Small intestine (tissue), 16 donors: Measurements from ENCODE around the gene LZTS2. TPM values are rescaled to one million over a fixed set of nuclear protein-coding genes. Genes with fewer than 3 reads are reported as not detected.
A peak's percentile ranks its signal among the peaks of the same experiment; 100 is the strongest.

Source experiments
- DNase-seq, 2 donors: peaks; one replicate each; pipeline versions ENCODE4 v3.0.0 to v3.0.0-alpha.2; 2013
- FAIRE-seq: peaks from 2 replicates; lab custom pipeline; 2012; peaks lifted over from hg19 to GRCh38; lab: Jason Lieb, UNC
- H3K27ac ChIP-seq, 3 donors: one replicate each; pipeline ENCODE4 v1.5.1; 2013; ENCODE audit warnings: low read length in 2 of 3, mild to moderate bottlenecking in 2 of 3, control low read depth in 1 of 3, inconsistent platforms in 1 of 3, low read depth in 1 of 3, moderate library complexity in 1 of 3
- H3K27me3 ChIP-seq, 3 donors: one replicate each; pipeline ENCODE4 v1.6.1; 2013; ENCODE audit warnings: low read length in 3 of 3, inconsistent platforms in 1 of 3; ENCODE audit not compliant: control insufficient read depth in 3 of 3, insufficient read depth in 3 of 3
- H3K36me3 ChIP-seq, 3 donors: one replicate each; pipeline ENCODE4 v1.6.1; 2013; ENCODE audit warnings: low read length in 3 of 3, inconsistent platforms in 1 of 3, low read depth in 1 of 3, mild to moderate bottlenecking in 1 of 3, moderate library complexity in 1 of 3; ENCODE audit not compliant: control insufficient read depth in 3 of 3, insufficient read depth in 2 of 3
- H3K4me1 ChIP-seq, 3 donors: one replicate each; pipeline ENCODE4 v1.6.1; 2013; ENCODE audit warnings: low read length in 2 of 3, inconsistent platforms in 1 of 3, low read depth in 1 of 3, mild to moderate bottlenecking in 1 of 3, moderate library complexity in 1 of 3; ENCODE audit not compliant: control insufficient read depth in 3 of 3, insufficient read depth in 2 of 3
- H3K4me3 ChIP-seq, 3 donors: one replicate each; pipeline ENCODE4 v1.5.1; 2013; ENCODE audit warnings: low read length in 3 of 3, control low read depth in 1 of 3, inconsistent platforms in 1 of 3, low read depth in 1 of 3, mild to moderate bottlenecking in 1 of 3, moderate library complexity in 1 of 3
- H3K9me3 ChIP-seq, 2 donors: one replicate each; pipeline ENCODE4 v1.6.1; 2013; ENCODE audit warnings: low read depth in 1 of 2, low read length in 1 of 2; ENCODE audit not compliant: control insufficient read depth in 2 of 2, insufficient read depth in 1 of 2
- WGBS, 3 donors: extraction: QIAGEN DNeasy Blood & Tissue Kit; methylation state at CpG; one replicate each; pipeline ENCODE4 v1.1.7; 2013; 5-methylcytosine and 5-hydroxymethylcytosine counted together
- long read RNA-seq, 10 donors: transcript quantifications; one replicate each; lab custom pipeline, GENCODE V29; 2026
- polyA plus RNA-seq, 4 donors: library from polyadenylated mRNA; stranded (reverse) in 3 of 4; unstranded in 1 of 4; fragments of 200-250 nt in 3 of 4; fragments of 120-200 nt in 1 of 4; gene quantifications; one replicate each; pipeline versions ENCODE4 v1.2.1 to v1.2.3, GENCODE V29; 2013
- donor health status: healthy with polysubstance abuse.
- donor health status: control.
- donor health status: control.
- donor health status: Bipolar disorder and iron deficiency.
- donor health status: healthy.

Gene LZTS2
- 10 to 100 TPM; 13.6 to 59.6 (median 29.0) TPM for polyA plus RNA-seq
- long read RNA-seq, donor 1, full-length matches to known transcripts = 19 of 119 reads
- long read RNA-seq, donor 1, partial matches to known transcripts = 100 of 119 reads
- long read RNA-seq, donor 1, other reads (novel, unspliced or antisense) = 0 of 119 reads
- long read RNA-seq, donor 2, full-length matches to known transcripts = 2 of 2 reads
- long read RNA-seq, donor 2, partial matches to known transcripts = 0 of 2 reads
- long read RNA-seq, donor 2, other reads (novel, unspliced or antisense) = 0 of 2 reads
- long read RNA-seq, donor 3, full-length matches to known transcripts = 3 of 84 reads
- long read RNA-seq, donor 3, partial matches to known transcripts = 81 of 84 reads
- long read RNA-seq, donor 3, other reads (novel, unspliced or antisense) = 0 of 84 reads
- long read RNA-seq, donor 4, partial matches to known transcripts = 0 of 1 reads
- long read RNA-seq, donor 4, other reads (novel, unspliced or antisense) = 0 of 1 reads
- long read RNA-seq, donor 5, partial matches to known transcripts = 25 of 27 reads
- long read RNA-seq, donor 5, other reads (novel, unspliced or antisense) = 0 of 27 reads
- long read RNA-seq, donor 6, full-length matches to known transcripts = 2 of 29 reads
- long read RNA-seq, donor 6, partial matches to known transcripts = 22 of 29 reads
- long read RNA-seq, donor 6, other reads (novel, unspliced or antisense) = 5 of 29 reads
- long read RNA-seq, donor 7 = 0 reads
- long read RNA-seq, donor 8, partial matches to known transcripts = 0 of 2 reads
- long read RNA-seq, donor 8, other reads (novel, unspliced or antisense) = 0 of 2 reads
- long read RNA-seq, donor 9, full-length matches to known transcripts = 2 of 29 reads
- long read RNA-seq, donor 9, partial matches to known transcripts = 27 of 29 reads
- long read RNA-seq, donor 9, other reads (novel, unspliced or antisense) = 0 of 29 reads
- long read RNA-seq, donor 10, full-length matches to known transcripts = 6 of 16 reads
- long read RNA-seq, donor 10, partial matches to known transcripts = 10 of 16 reads
- long read RNA-seq, donor 10, other reads (novel, unspliced or antisense) = 0 of 16 reads

GRCh38 chr10:100999742-101000126 lies at the start of gene LZTS2:
Gene LZTS2 (plus strand): TSS chr10:100999808. CDS start chr10:101002539, 2,731 bp downstream.
- DNase-seq = peak in 1 of 2 donors; percentile 44
- no peak for FAIRE-seq
- peaks cover 3 to 33% (median 6%) of the 10 kb centered on the region in 3 donors for H3K36me3 ChIP-seq
- peak within 1 kb of the TSS; percentile 84 to 96 (median 95) for H3K27ac ChIP-seq
- H3K4me1 ChIP-seq = peaks cover 3 to 34% (median 3%) of the 10 kb centered on the region in 3 donors
- 0 to 3% (median 1%) methylated on average over 11 to 44 of the region's 44 CpGs for WGBS, 3 donors
- no peaks in the 10 kb centered on the region for H3K27me3 ChIP-seq
- no peaks in the 10 kb centered on the region for H3K9me3 ChIP-seq
- H3K4me3 ChIP-seq = peak within 1 kb of the TSS; percentile 76 to 86 (median 84)

GRCh38 chr10:100960251-100960650 lies 39.4 kb upstream of the LZTS2 start:
- DNase-seq (no peak), FAIRE-seq (no peak)
- Histone ChIP-seq H3K4me1 (no peaks in the 10 kb centered on the region), H3K4me3 (no peak overlapping the region), H3K36me3 (peaks cover 4 to 25% (median 8%) of the 10 kb centered on the region in 3 donors), H3K9me3 (no peaks in the 10 kb centered on the region), H3K27me3 (no peaks in the 10 kb centered on the region), H3K27ac (no peak overlapping the region)

GRCh38 chr10:100962351-100963080 lies 37.1 kb upstream of the LZTS2 start:
- DNase-seq = no peak
- Histone ChIP-seq H3K36me3 (peaks cover 6 to 16% (median 8%) of the 10 kb centered on the region in 3 donors), H3K27ac (no peak overlapping the region), H3K4me1 (peaks cover 0 to 4% (median 0%) of the 10 kb centered on the region in 3 donors), H3K27me3 (no peaks in the 10 kb centered on the region), H3K4me3 (no peak overlapping the region), H3K9me3 (no peaks in the 10 kb centered on the region)
- 77 to 93% (median 91%) methylated on average over 4 of the region's 4 CpGs for WGBS, 3 donors
- FAIRE-seq = no peak

- no peak overlapping the region for H3K27ac ChIP-seq
- FAIRE-seq (no peak), DNase-seq (no peak)
- H3K9me3 ChIP-seq = no peaks in the 10 kb centered on the region
- no peak overlapping the region for H3K4me3 ChIP-seq
- WGBS, 3 donors = 95 to 100% (median 96%) methylated on average over 1 of the region's 1 CpG
- H3K4me1 ChIP-seq = peaks cover 0 to 12% (median 0%) of the 10 kb centered on the region in 3 donors
- peaks cover 6 to 11% (median 8%) of the 10 kb centered on the region in 3 donors for H3K36me3 ChIP-seq
- H3K27me3 ChIP-seq = no peaks in the 10 kb centered on the region
Measured at GRCh38 chr10:100963826-100964225, 35.8 kb upstream of the LZTS2 start.

GRCh38 chr10:100965820-100966219 lies 33.8 kb upstream of the LZTS2 start:
- Histone ChIP-seq H3K4me1 (peaks cover 0 to 19% (median 0%) of the 10 kb centered on the region in 3 donors), H3K27me3 (no peaks in the 10 kb centered on the region), H3K27ac (no peak overlapping the region), H3K4me3 (no peak overlapping the region), H3K9me3 (no peaks in the 10 kb centered on the region), H3K36me3 (peaks cover 4 to 10% (median 8%) of the 10 kb centered on the region in 3 donors)
- DNase-seq (no peak), FAIRE-seq (no peak)
- WGBS, 3 donors = 71 to 79% (median 73%) methylated on average over 5 of the region's 5 CpGs

- WGBS, 3 donors = 62 to 79% (median 65%) methylated on average over 2 of the region's 2 CpGs
- DNase-seq (no peak), FAIRE-seq (no peak)
Measured at GRCh38 chr10:100966887-100967286, 32.7 kb upstream of the LZTS2 start.

GRCh38 chr10:100967332-100967731 lies 32.3 kb upstream of the LZTS2 start:
- DNase-seq (no peak), FAIRE-seq (no peak)
- Histone ChIP-seq H3K27ac (no peak overlapping the region), H3K9me3 (no peaks in the 10 kb centered on the region), H3K27me3 (no peaks in the 10 kb centered on the region), H3K4me3 (no peak overlapping the region), H3K36me3 (peaks cover 4 to 14% (median 8%) of the 10 kb centered on the region in 3 donors), H3K4me1 (peaks cover 0 to 34% (median 2%) of the 10 kb centered on the region in 3 donors)
- WGBS, 3 donors = 81 to 94% (median 85%) methylated on average over 2 of the region's 2 CpGs

More at GRCh38 chr10:100966887-100967286, 32.7 kb upstream of the LZTS2 start:
- Histone ChIP-seq H3K27ac (no peak overlapping the region), H3K9me3 (no peaks in the 10 kb centered on the region), H3K27me3 (no peaks in the 10 kb centered on the region), H3K36me3 (peaks cover 4 to 10% (median 8%) of the 10 kb centered on the region in 3 donors), H3K4me3 (no peak overlapping the region), H3K4me1 (peaks cover 0 to 29% (median 0%) of the 10 kb centered on the region in 3 donors)
